ENCODE results near the gene STYX. TPM values are rescaled to one million over a fixed set of nuclear protein-coding genes. Genes with fewer than 3 reads are reported as not detected.

Gene STYX
- total and polyA plus RNA-seq, 2 of the 4 experiments (the other 2 are of a cell fraction) = 5.8 to 7.5 TPM

GRCh38 chr14:52748647-52749292 lies 18.8 kb downstream of the STYX start:
- BruUV-seq (replicated peaks) = no TSS peak
- CTCF ChIA-PET = no interaction called here
- H2BK5ac ChIP-seq (ENCODE audit: low read depth, low read length, poor library complexity, severe bottlenecking) = no peak overlapping the region

More at GRCh38 chr14:52748647-52749292, 18.8 kb downstream of the STYX start:
- no peaks in the 10 kb centered on the region for H4K20me1 ChIP-seq (ENCODE audit: insufficient read depth, low read length)
- H2BK120ac ChIP-seq (ENCODE audit: low read depth, low read length) = no peak overlapping the region
- dilution Hi-C loops (cut with HindIII; ENCODE audit: low sequenced_read_pairs, unreplicated experiment) = no loop called here
- ATAC-seq (ENCODE audit: low read depth) = no peak
- no peak overlapping the region for H3K23ac ChIP-seq (ENCODE audit: low read depth, low read length)
- H4K91ac ChIP-seq (ENCODE audit: insufficient read depth, low read depth, low read length) = no peak overlapping the region
- no peak overlapping the region for H3K4me3 ChIP-seq (ENCODE audit: insufficient read depth, low read depth, low read length)
- no peak overlapping the region for H3K4me2 ChIP-seq (ENCODE audit: low read depth, low read length)
- H3K79me1 ChIP-seq (ENCODE audit: low read depth in 1 of 2, low read length in 2 of 2) = peaks cover 0 to 5% of the 10 kb centered on the region in 2 experiments; a peak in 2 of 4 replicates
- H3K27ac ChIP-seq (ENCODE audit: insufficient read depth, low read length) = no peak overlapping the region
- no peak overlapping the region for H3K4ac ChIP-seq (ENCODE audit: low read depth, low read length)
- WGBS, 2 experiments (ENCODE audit: extremely low coverage in 2 of 2, insufficient read length in 1 of 2) = no CpG with 5 or more reads among the region's 8 CpGs
- H2BK15ac ChIP-seq (ENCODE audit: low read depth, low read length) = no peak overlapping the region
- H4K8ac ChIP-seq (ENCODE audit: low read depth in 2 of 2, low read length in 2 of 2) = no peak overlapping the region
- no peaks in the 10 kb centered on the region for H3K9me1 ChIP-seq (ENCODE audit: insufficient read depth, low read length)
- no peak overlapping the region for H2BK20ac ChIP-seq (ENCODE audit: low read depth, low read length)
- no peak overlapping the region for H3K18ac ChIP-seq (ENCODE audit: low read depth, low read length)
- H3K27me3 ChIP-seq (ENCODE audit: control insufficient read depth, insufficient read depth, low read length) = no peaks in the 10 kb centered on the region
- H3K9me3 ChIP-seq (ENCODE audit: control insufficient read depth, insufficient read depth, low read length) = no peaks in the 10 kb centered on the region
- peaks cover 5% of the 10 kb centered on the region; the same call in 1 of the 2 replicates for H3K36me3 ChIP-seq (ENCODE audit: control insufficient read depth, insufficient read depth, low read length)
- no peak overlapping the region for H2AFZ ChIP-seq (replicated peaks; ENCODE audit: low read length, poor library complexity)
- POLR2A ChIA-PET (ENCODE audit: unreplicated experiment) = no interaction called here
- TF ChIP-seq RCOR1 (IDR thresholded peaks at IDR 0.05; ENCODE audit: insufficient replicate concordance, low read length) = no peak
- no peak for TF ChIP-seq BHLHE40 (IDR thresholded peaks at IDR 0.05; ENCODE audit: low read depth, low read length)
- TF ChIP-seq NFE2L2 (IDR thresholded peaks at IDR 0.05; ENCODE audit: low read depth, low read length) = no peak
- no peak for TF ChIP-seq USF2 (IDR thresholded peaks at IDR 0.05; ENCODE audit: low read depth, low read length)
- no peak for TF ChIP-seq POLR2A (IDR thresholded peaks at IDR 0.05; ENCODE audit: low read depth, low read length)
- TF ChIP-seq FOS (IDR thresholded peaks at IDR 0.05; ENCODE audit: low read depth, low read length) = no peak
- TF ChIP-seq MAFK (IDR thresholded peaks at IDR 0.05; ENCODE audit: low read depth, low read length) = no peak
- no peak for TF ChIP-seq RAD21 (IDR thresholded peaks at IDR 0.05; ENCODE audit: low read length)
- TF ChIP-seq RFX5 (IDR thresholded peaks at IDR 0.05; ENCODE audit: low read depth, low read length) = no peak
- TF ChIP-seq MXI1 (IDR thresholded peaks at IDR 0.05; ENCODE audit: borderline replicate concordance, low read depth, low read length) = no peak
- TF ChIP-seq CEBPB (IDR thresholded peaks at IDR 0.05; ENCODE audit: low read depth, low read length) = no peak
- no peak for TF ChIP-seq ELK1 (IDR thresholded peaks at IDR 0.05; ENCODE audit: borderline replicate concordance, low read depth, low read length)
- TF ChIP-seq CHD1 (IDR thresholded peaks at IDR 0.05; ENCODE audit: low read depth, low read length) = no peak
- H3K9ac ChIP-seq (ENCODE audit: low read depth, low read length) = no peak overlapping the region
- H3K4me1 ChIP-seq (ENCODE audit: control insufficient read depth, insufficient read depth, low read length) = no peaks in the 10 kb centered on the region; the same call in 1 of the 2 replicates
- H2AK5ac ChIP-seq (ENCODE audit: low read depth, low read length) = no peak overlapping the region
- H3K56ac ChIP-seq (ENCODE audit: extremely low read depth, insufficient read depth, low read length) = no peak overlapping the region
- H2AK9ac ChIP-seq (replicated peaks; ENCODE audit: low read depth, low read length, poor library complexity) = no peak overlapping the region
- in situ Hi-C loops (cut with MboI; ENCODE audit: low sequenced_read_pairs) = no loop called here
- intact Hi-C loops (cut with micrococcal nuclease) = loop anchor here (10.0 kb wide), 1 partner anchor 406 kb away; the partner anchor contains the start of gene DDHD1
- H4K5ac ChIP-seq (ENCODE audit: low read depth, low read length) = no peak overlapping the region
- no peak overlapping the region for H3K14ac ChIP-seq (replicated peaks; ENCODE audit: low read depth, low read length)
- DNase-seq = no peak
